ENCODE data around the gene ZNF672.

The ZNF672 gene

GRCh38 chr1:248891758-248892157 is 53.7 kb downstream of the ZNF672 start:
- no peak for DNase-seq

GRCh38 chr1:248892590-248892989 is 54.6 kb downstream of the ZNF672 start:
- no peak for DNase-seq

- DNase-seq, result no peak
Observed at GRCh38 chr1:248894837-248895236, 56.8 kb downstream of the ZNF672 start.

GRCh38 chr1:248897412-248898337 is 59.7 kb downstream of the ZNF672 start:
- no peak for DNase-seq
